NCI-H1417 (cell line): ENCODE measurements around the gene ELMO3.

Experiments used
- DNase-seq, 3 experiments: peaks; one replicate each; lab custom pipeline; 2025; lab: John Stamatoyannopoulos, UW

Gene ELMO3

GRCh38 chr16:67241008-67241900 is 42.3 kb downstream of the ELMO3 start:
- DNase-seq, result no peak

DNA sequence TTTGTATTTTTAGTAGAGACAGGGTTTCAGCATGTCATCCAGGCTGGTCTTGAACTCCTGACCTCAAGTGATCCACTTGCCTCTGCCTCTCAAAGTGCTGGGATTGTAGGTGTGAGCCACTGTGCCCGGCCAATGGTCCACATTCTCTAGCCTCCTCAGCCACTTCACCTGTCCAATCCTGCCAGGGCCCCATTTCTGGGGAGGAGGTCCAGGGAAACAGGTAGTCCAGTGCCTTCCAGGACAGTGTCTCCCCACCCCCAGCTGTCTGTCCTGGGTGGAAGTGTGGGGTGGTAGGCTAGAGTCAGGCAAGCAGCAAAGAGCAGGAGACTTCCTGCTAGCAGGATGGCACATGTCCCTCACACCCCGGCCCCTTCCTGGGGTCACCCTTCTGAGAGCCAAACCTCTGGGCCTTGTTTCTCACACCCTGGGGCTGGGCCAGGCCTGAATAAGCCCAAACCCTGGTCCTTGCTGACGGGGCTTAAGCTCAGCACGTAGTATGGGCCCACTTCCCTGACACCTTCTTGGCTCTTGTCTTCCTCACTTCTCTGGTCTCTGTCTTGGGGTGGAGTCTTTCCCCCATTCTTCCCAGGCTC is 43.3 kb downstream of the ELMO3 start:
- DNase-seq, result no peak

DNA sequence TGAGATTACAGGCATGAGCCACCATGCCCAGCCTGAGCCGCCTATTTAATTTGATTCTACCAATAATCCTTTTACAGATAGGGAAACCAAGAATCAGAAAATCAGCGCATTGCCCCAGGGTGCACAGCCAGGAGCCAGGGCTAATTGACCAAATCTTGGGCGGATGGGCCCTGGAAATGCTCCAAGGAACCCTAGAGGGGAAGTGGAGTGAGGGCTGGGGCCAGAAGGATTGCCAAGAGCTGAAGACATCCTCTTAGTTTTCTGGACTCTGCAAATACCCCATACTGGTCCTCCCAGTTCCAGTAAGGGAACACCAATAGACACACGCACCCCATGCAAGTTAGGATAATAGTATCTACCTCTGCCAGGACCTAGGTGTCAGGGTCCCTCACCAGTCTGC is 44.5 kb downstream of the ELMO3 start:
- no peak for DNase-seq

- no peak for DNase-seq
These were observed 45.7 kb downstream of the ELMO3 start for GRCh38 chr16:67244387-67245185.

DNA sequence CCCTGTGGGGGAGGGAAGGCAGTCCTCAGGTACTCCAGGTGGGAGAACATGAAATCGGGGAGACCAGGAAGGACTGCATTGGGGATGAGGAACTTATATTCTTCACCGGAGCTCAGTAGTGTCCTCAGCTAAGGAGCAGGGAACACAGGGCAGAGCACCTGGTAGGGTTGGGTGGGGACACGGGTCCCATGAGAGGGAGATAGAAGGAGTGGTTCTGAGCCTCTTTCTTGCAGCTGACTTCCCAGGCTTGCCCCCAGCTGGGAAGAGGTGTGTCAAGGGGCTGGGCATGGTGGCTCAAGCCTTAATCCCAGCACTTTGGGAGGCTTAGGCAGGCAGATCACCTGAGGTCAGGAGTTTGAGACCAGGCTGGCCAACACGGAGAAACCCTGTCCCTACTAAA is 46.3 kb downstream of the ELMO3 start:
- no peak for DNase-seq

DNA sequence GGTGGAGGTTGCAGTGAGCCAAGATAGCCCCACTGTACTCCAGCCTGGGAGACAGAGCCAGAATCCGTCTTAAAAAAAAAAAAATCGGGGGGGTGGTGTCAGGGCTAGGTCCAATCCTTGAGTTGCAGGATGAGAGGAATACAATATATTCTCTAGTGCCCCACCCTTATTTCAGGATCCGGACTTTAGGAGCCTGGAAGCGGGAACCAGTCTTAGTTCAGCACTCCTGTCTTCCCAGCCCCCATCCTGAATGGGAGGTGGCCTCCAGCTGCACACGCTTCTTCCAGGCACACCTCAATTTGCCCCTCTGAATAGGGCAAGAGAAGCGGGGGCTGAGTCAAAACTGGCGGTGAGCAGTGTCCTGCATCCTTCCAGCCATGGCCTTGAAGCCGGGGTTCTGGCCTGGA is 46.7 kb downstream of the ELMO3 start:
- DNase-seq, result no peak

DNA sequence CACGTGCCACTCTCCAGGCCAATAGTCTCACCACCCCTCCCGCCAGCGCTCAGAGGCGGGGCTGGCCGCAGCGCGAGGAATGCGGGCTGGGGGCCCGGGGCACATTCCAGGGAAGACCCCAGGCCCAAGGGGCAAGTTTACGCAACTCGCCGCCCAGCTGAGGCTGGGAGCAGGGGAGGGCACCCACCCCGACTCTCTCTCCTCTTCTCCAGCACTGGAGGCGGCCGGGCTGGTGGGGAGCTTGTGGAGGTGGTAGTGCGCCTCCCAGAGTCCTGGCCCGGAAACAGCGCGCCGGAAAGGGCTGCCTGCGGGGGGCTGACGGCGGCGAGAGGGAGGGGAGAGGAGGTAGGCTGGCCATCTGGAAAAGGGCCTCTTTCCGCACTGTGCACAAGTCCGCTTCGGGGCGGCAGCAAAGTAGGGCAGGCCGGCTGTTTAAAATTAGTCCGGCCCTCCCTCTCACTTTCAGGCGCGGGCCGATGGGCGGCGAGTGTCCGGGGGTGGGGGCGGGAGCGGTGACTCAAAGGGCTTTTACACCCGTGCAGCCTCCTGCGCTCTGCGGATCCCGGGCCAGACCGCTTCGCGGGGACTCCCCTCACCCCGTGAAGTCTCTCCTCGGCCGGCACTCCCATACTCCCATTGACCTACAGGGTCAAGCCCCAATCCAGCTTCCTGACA is 47.3 kb downstream of the ELMO3 start:
- DNase-seq, result peak in 2 of 3 experiments; percentile 63 to 65

GRCh38 chr16:67246756-67247191 is 47.8 kb downstream of the ELMO3 start:
- DNase-seq, result peak; percentile 67 to 79 (median 74)

DNA sequence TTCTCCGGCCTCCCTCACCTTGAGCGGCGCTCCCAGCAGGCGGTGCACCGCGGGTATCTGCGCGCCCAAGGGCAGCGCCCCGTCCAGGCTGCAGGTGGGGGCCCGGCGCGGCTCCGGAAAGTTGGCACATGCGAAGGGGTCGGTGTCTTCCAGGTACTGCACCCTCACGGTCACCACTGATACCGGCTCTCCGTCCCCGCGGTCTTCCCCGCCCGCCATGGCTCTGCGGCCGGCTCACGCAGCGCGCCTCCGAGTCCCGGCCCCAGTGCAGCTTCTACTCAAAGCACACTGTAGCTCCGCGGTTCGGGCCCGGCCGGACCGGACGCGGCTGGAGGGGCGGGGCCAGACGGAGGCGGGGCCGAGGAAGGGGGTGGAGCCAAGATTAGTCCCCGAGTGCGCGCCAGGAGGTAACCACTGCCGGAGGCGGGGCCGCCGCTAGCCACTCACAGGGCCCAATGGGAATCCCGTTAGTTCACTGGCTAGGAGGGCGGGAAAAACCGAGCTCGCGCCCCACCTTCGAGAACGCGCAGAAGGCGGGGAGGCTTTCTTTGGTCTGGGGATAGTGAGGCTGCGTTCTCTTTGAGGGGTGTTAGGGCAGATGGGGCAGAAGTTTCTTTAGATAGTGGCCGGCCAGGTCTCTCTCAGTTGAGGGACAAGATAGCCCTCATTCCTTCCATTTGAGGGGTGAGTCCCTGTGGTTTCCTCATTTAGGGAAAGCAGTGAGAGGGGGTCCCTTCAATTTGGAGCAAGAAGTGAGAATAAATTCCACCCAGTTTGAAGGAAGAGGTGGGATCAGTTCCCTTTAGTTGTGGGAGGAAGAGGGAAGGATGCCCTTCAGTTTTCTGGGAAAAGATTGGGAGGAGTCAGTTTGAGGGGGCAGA is 48.5 kb downstream of the ELMO3 start, which contains the start of gene FHOD1:
Gene FHOD1 (minus strand): TSS at position 290 of the 881 bp plus-strand sequence. CDS start 71 bp downstream, at position 219.
- peak; percentile 85 to 92 (median 86) for DNase-seq

DNA sequence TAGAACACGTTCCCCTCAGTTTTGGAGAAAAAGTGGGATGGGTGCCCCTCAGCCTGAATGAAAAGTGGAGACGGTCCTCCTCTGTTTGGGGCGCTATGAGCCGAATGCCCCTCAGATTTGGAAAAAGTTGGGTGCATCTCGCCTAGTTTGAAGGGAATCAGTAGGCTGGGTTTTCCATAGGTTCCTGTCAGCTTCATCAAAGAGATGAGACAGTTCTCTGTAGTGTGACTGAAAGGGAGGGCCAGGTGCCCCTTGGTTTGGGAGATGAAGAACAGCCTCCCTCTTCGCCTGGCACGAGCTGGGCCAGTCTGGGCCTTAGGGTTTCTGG is 49.1 kb downstream of the ELMO3 start:
- no peak for DNase-seq

DNA sequence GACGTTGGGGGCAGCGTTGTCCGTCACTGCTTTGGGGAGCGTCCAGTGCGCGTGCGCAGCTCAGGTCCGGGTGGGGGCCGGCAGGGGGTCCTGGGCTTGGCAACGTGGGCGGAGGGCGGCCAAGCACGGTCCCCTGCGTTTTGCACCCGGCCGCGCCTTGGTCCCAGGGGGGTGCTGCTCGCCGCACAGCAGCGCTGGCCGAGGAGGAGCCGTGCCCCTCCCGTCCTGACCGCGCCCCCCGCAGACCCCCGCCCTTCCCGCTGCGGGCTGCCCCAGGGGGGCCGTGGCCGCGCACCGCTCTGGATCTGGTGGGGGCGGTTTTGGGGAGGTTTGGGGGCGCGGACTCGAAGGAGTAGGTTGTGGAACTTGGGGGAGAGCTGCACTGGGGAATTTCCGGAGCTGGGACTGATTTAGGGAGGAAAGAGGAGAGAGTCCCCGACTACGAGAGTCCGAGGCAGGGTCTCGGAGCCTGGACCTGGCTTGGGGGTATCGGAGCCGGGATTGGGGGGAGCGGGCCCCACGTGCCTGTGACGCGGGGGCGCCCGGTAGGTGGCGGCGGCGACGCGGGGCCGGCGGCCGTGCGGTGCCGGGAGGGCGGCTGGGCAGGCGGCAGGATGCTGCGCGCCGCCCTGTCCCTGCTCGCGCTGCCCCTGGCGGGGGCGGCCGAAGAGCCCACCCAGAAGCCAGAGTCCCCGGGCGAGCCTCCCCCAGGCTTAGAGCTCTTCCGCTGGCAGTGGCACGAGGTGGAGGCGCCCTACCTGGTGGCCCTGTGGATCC is 49.7 kb downstream of the ELMO3 start, which contains the start of gene SLC9A5:
Gene SLC9A5 (plus strand): TSS at position 579 of the 777 bp plus-strand sequence. CDS start 36 bp downstream, at position 615.
- peak in 2 of 3 experiments; percentile 24 to 33 for DNase-seq

DNA sequence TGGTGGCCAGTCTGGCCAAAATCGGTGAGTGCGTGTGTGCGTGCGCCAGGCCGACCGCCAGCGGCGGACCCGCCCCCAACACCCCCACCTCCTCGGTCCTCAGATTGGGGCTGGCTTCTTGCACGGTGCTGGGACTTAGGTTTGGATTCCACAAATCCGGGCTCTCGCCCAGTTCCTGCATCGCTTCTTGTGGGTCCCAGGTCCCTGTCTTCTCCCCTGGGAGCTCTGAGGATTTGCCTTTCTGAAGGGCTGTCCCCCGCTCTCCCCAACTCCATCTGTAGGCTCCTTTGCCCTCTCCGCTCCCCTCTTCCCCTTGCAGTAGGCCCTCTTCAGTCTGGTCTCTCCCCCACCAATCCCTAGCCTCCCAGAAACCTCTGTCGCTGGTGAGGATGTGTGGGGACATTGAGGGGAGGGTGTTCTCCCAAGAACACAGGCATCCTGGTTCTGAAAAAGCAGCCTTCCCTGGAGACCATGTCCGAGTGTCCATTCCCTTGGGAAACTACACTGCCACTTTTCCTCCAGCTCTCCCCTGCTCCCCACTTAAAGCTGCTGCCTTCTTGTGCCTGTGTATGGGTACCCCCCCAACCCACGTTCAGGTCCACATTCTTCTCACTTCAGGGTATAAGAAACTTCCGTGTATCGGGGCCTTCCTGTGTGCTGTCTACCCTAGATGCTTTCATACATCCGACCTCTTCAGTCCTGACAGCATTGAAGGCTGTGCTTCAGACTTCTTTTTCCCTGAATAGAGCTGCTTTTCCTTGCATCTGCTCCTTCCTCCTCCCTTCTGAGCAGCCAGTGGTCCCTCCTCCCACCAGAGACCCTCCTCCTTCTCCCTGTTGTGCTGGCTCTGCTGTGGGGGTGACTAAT is 50.5 kb downstream of the ELMO3 start:
- DNase-seq, result peak in 1 of 3 experiments; percentile 29

DNA sequence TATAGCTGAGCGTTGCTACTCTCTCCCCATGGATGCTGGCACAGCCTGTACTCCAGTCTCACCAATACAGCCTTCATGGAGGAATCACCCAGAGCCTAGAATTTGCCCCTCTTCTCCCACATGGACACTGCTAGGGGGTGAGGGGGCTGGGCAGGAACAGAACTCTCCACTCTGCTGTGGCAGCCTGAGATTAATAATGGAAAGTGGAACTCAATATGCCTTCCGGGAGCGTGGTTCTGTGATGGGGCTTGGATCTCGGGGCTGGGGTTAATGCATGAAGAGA is 51.1 kb downstream of the ELMO3 start:
- DNase-seq, result no peak

GRCh38 chr16:67252609-67253497 is 53.9 kb downstream of the ELMO3 start:
- DNase-seq, result no peak
